Pancreas (tissue), 10 donors: Measurements from ENCODE around the gene DLST. TPM values are rescaled to one million over a fixed set of nuclear protein-coding genes. Genes with fewer than 3 reads are reported as not detected.
"Not testable (repeated sequence)": the region's sequence is repeated elsewhere in the genome, so short reads cannot be mapped to it uniquely, and the experiment has no call there.

Experiments
- ATAC-seq, 4 donors: fragments of 200-7000 bp; cut with Tn5 transposase; one replicate each; pipeline versions ENCODE4 v1.8.0 to v1.9.1; 2020; ENCODE audit warnings: mild to moderate bottlenecking in 4 of 4, moderate library complexity in 4 of 4
- DNase-seq, 6 donors: peaks; one replicate each; pipeline ENCODE4 v3.0.0-alpha.2; 2020
- FAIRE-seq: peaks from 2 replicates; lab custom pipeline; 2012; peaks lifted over from hg19 to GRCh38; lab: Jason Lieb, UNC
- H3K27ac ChIP-seq, 4 donors: fragments of 200-600 bp; sonication (generic); 1 replicate in 3 of 4; 2 replicates in 1 of 4; pipeline versions ENCODE4 v1.5.0 to v1.8.0; 2020
- H3K27me3 ChIP-seq, 4 donors: fragments of 200-600 bp; one replicate each; pipeline ENCODE4 v1.8.0; 2021
- H3K36me3 ChIP-seq, 3 donors: fragments of 200-600 bp; sonication (generic) in 1 of 3; one replicate each; pipeline versions ENCODE4 v1.5.0 to v1.8.0; 2020 to 2021
- H3K4me1 ChIP-seq, 3 donors: fragments of 200-600 bp; one replicate each; pipeline ENCODE4 v1.8.0; 2021
- H3K4me3 ChIP-seq, 4 donors: fragments of 200-600 bp; sonication (generic) in 2 of 4; one replicate each; pipeline versions ENCODE4 v1.5.0 to v1.8.0; 2020 to 2021
- H3K9me3 ChIP-seq, 4 donors: fragments of 200-600 bp; one replicate each; pipeline ENCODE4 v1.8.0; 2021
- WGBS, 2 donors: extraction: QIAGEN DNeasy Blood & Tissue Kit; methylation state at CpG; one replicate each; pipeline ENCODE4 v1.1.7; 2013; 5-methylcytosine and 5-hydroxymethylcytosine counted together
- intact Hi-C, 3 donors: fragments of 100-400 bp; cut with DNase I; formaldehyde crosslinking; loops; one replicate each; pipeline versions ENCODE4 v1.11.1 to v1.14.2; 2022
- polyA plus RNA-seq, 2 donors: library from polyadenylated mRNA; stranded (reverse); fragments of 200-250 nt; gene quantifications; one replicate each; pipeline ENCODE4 v1.2.3, GENCODE V29; 2013
- total RNA-seq, 6 donors: library from RNA; stranded (reverse); fragmentation: NEBNext Ultra II Directional in 4 of 6; extraction: Animal tissue kit (Norgen Biotek cat#: 25700) in 4 of 6; gene quantifications; one replicate each; pipeline versions ENCODE4 v1.2.1 to v1.2.4, GENCODE V29; 2021 to 2023
- TF ChIP-seq, protein P1 (sequence below), 4 donors: fragments of 200-600 bp; sonication (generic) in 3 of 4; IDR thresholded peaks; one replicate each; pipeline versions ENCODE4 v1.5.0 to v1.8.0; 2021; ENCODE audit warnings: antibody characterized with exemption in 4 of 4
- donor health status: healthy with polysubstance abuse.
- donor health status: DM: no; HTN: no; CAD: no; lungs with moderate emphysema.
- donor health status: DM: no; HTN: no; CAD: no.
- donor health status: control.
- donor health status: control.
- donor health status: Bipolar disorder and iron deficiency.
- donor health status: DM: yes; HTN: yes; CAD: no.
- donor health status: DM: no; HTN: no; CAD: no.
- donor health status: DM: no; HTN: no; CAD: no.
- donor health status: DM: yes; HTN: yes; CAD: no.

The DLST gene
- total and polyA plus RNA-seq, 8 donors: 22.8 to 46.0 (median 38.6) TPM

- TF ChIP-seq, protein P1, sequence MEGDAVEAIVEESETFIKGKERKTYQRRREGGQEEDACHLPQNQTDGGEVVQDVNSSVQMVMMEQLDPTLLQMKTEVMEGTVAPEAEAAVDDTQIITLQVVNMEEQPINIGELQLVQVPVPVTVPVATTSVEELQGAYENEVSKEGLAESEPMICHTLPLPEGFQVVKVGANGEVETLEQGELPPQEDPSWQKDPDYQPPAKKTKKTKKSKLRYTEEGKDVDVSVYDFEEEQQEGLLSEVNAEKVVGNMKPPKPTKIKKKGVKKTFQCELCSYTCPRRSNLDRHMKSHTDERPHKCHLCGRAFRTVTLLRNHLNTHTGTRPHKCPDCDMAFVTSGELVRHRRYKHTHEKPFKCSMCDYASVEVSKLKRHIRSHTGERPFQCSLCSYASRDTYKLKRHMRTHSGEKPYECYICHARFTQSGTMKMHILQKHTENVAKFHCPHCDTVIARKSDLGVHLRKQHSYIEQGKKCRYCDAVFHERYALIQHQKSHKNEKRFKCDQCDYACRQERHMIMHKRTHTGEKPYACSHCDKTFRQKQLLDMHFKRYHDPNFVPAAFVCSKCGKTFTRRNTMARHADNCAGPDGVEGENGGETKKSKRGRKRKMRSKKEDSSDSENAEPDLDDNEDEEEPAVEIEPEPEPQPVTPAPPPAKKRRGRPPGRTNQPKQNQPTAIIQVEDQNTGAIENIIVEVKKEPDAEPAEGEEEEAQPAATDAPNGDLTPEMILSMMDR (IDR thresholded peaks at IDR 0.05): no peak
- Histone ChIP-seq H3K4me3 (peak within 1 kb of the TSS; percentile 38 to 91 (median 72)), H3K36me3 (no peaks in the 10 kb centered on the region), H3K27ac (no peak within 1 kb of the TSS), H3K9me3 (no peaks in the 10 kb centered on the region), H3K4me1 (no peaks in the 10 kb centered on the region), H3K27me3 (no peaks in the 10 kb centered on the region)
- 2 to 3% methylated on average over 47 to 51 of the region's 51 CpGs for WGBS, 2 donors
- DNase-seq (peak; percentile 80 to 94 (median 86)), FAIRE-seq (no peak), ATAC-seq (peak; percentile 99 to 100 (median 100))
- intact Hi-C loops: no loop called here
Measured at GRCh38 chr14:74922752-74923401, 41.2 kb downstream of the DLST start, which contains the start of gene RPS6KL1. Gene RPS6KL1 (minus strand): TSS chr14:74923260. CDS start chr14:74921541, 1,719 bp downstream.

GRCh38 chr14:74924061-74924460 is 42.3 kb downstream of the DLST start:
- TF ChIP-seq, protein P1 (IDR thresholded peaks at IDR 0.05): no peak
- DNase-seq: no peak
- Histone ChIP-seq H3K36me3 (no peaks in the 10 kb centered on the region), H3K27ac (no peak overlapping the region), H3K4me3 (no peak overlapping the region), H3K4me1 (no peaks in the 10 kb centered on the region), H3K9me3 (no peaks in the 10 kb centered on the region), H3K27me3 (no peaks in the 10 kb centered on the region)
- no peak for ATAC-seq
- WGBS, 2 donors: 73 to 79% methylated on average over 11 of the region's 11 CpGs
- FAIRE-seq: no peak
- intact Hi-C loops: no loop called here

GRCh38 chr14:74927225-74927624 is 45.5 kb downstream of the DLST start:
- TF ChIP-seq, protein P1 (IDR thresholded peaks at IDR 0.05): no peak
- intact Hi-C loops: no loop called here
- no peak for DNase-seq
- Histone ChIP-seq H3K4me1 (no peaks in the 10 kb centered on the region), H3K9me3 (no peaks in the 10 kb centered on the region), H3K36me3 (no peaks in the 10 kb centered on the region), H3K27me3 (no peaks in the 10 kb centered on the region), H3K27ac (no peak overlapping the region), H3K4me3 (no peak overlapping the region)
- no peak for ATAC-seq
- WGBS, 2 donors: 28 to 30% methylated on average over 6 of the region's 6 CpGs
- FAIRE-seq: no peak

DNA sequence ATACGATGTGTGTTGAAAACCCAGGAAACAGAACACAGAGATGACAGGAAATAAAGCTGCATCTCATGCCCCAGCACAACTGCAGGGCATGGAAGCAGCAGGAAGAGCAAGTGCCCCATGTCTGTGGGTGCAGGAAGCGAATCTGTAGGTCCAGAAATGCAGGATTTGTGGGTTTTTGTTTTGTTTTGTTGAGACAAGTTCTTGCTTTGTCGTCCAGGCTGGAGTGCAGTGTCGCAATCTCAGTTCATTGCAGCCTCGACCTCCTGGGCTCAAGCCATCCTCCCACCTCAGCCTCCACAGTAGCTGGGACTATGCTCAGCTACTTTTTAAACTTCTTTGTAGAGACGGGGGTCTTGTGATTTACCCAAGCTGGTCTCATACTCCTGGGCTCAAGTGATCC is 47.5 kb downstream of the DLST start:
- FAIRE-seq (no peak), DNase-seq (no peak), ATAC-seq (no peak)
- TF ChIP-seq, protein P1 (IDR thresholded peaks at IDR 0.05): no peak
- intact Hi-C loops: no loop called here
- Histone ChIP-seq H3K27ac (no peak overlapping the region), H3K9me3 (no peaks in the 10 kb centered on the region), H3K36me3 (no peaks in the 10 kb centered on the region), H3K27me3 (no peaks in the 10 kb centered on the region), H3K4me1 (no peaks in the 10 kb centered on the region), H3K4me3 (no peak overlapping the region)
- WGBS, 2 donors: 63 to 65% methylated on average over 6 of the region's 6 CpGs

DNA sequence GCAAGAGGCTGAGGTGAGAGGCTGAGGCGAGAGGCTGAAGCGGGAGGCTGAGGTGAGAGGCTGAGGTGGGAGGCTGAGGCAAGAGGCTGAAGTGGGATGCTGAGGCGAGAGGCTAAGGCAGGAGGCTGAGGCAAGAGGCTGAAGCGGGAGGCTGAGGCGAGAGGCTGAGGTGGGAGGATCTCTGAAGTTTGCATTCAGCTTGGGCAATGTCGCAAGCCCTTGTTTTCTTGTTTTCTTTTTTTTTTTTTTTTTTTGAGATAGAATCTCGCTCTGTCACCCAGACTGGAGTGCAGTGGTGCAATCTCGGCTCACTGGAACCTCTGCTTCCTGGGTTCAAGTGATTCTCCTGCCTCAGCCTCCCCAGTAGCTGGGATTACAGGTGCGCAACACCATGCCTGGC is 50.0 kb downstream of the DLST start:
- intact Hi-C loops, H3K9me3 ChIP-seq, H3K36me3 ChIP-seq, H3K27me3 ChIP-seq, H3K4me3 ChIP-seq, ATAC-seq, H3K4me1 ChIP-seq, DNase-seq, FAIRE-seq, H3K27ac ChIP-seq: not testable (repeated sequence)
- 76 to 79% methylated on average over 9 of the region's 9 CpGs for WGBS, 2 donors
